DND-41 (cell line): ENCODE measurements around the gene FAM83D.

Source experiments
- ATAC-seq: fragments of 200-7000 bp; cut with Tn5 transposase; 3 replicates; pipeline ENCODE4 v1.9.1; 2021; ENCODE audit warnings: low read depth; ENCODE audit not compliant: insufficient read depth
- DNase-seq: peaks from one replicate; pipeline ENCODE4 v3.0.0-alpha.2; 2020
- H2AFZ ChIP-seq: 2 replicates; pipeline ENCODE4 v1.6.0; 2012; ENCODE audit warnings: low read depth, low read length
- H3K27ac ChIP-seq: 2 replicates; pipeline ENCODE4 v1.5.1; 2012; ENCODE audit warnings: low read length, inconsistent platforms
- H3K27me3 ChIP-seq: fragments of 200-600 bp; sonication (generic); 2 replicates; pipeline ENCODE4 v1.6.0; 2012; ENCODE audit warnings: low read length, mild to moderate bottlenecking, inconsistent platforms; ENCODE audit not compliant: insufficient read depth, poor library complexity
- H3K36me3 ChIP-seq: 2 replicates; pipeline ENCODE4 v1.5.1; 2012; ENCODE audit warnings: low read length, inconsistent platforms; ENCODE audit not compliant: insufficient read depth
- H3K4me1 ChIP-seq: 2 replicates; pipeline ENCODE4 v1.5.1; 2012; ENCODE audit warnings: mild to moderate bottlenecking, low read length; ENCODE audit not compliant: insufficient read depth
- H3K4me2 ChIP-seq: 2 replicates; pipeline ENCODE4 v1.6.0; 2012; ENCODE audit warnings: mild to moderate bottlenecking, moderate library complexity, low read length, inconsistent platforms; ENCODE audit not compliant: insufficient read depth
- H3K4me3 ChIP-seq, 2 experiments: fragments of 200-600 bp in 1 of 2; shearing (Covaris generic) in 1 of 2; 2 replicates each; pipeline ENCODE4 v1.5.1; 2012 to 2016; ENCODE audit warnings: inconsistent platforms in 2 of 2, low read length in 2 of 2, mild to moderate bottlenecking in 2 of 2, low read depth in 1 of 2, moderate library complexity in 1 of 2
- H3K79me2 ChIP-seq: 2 replicates; pipeline ENCODE4 v1.6.0; 2012; ENCODE audit warnings: low read length, inconsistent platforms; ENCODE audit not compliant: insufficient read depth
- H3K9ac ChIP-seq: 2 replicates; pipeline ENCODE4 v1.6.0; 2012; ENCODE audit warnings: low read depth, mild to moderate bottlenecking, inconsistent platforms, low read length, moderate library complexity
- H3K9me3 ChIP-seq: 2 replicates; pipeline ENCODE4 v1.5.1; 2012; ENCODE audit warnings: low read length, moderate library complexity, mild to moderate bottlenecking, inconsistent platforms; ENCODE audit not compliant: insufficient read depth, severe bottlenecking
- H4K20me1 ChIP-seq: 2 replicates; pipeline ENCODE4 v1.6.0; 2012; ENCODE audit warnings: low read length; ENCODE audit not compliant: insufficient read depth
- EZH2 ChIP-seq: IDR thresholded peaks from 3 replicates; pipeline ENCODE4 v1.6.1; 2012; ENCODE audit warnings: borderline replicate concordance, low read depth, mild to moderate bottlenecking, moderate library complexity, low read length, inconsistent platforms; ENCODE audit not compliant: severe bottlenecking
- TF ChIP-seq, protein P1 (sequence below): IDR thresholded peaks from 2 replicates; pipeline ENCODE4 v1.5.1; 2012; ENCODE audit warnings: borderline replicate concordance, low read length, moderate library complexity, mild to moderate bottlenecking; ENCODE audit not compliant: poor library complexity, severe bottlenecking; ENCODE audit errors: extremely low read depth

Gene FAM83D

DNA sequence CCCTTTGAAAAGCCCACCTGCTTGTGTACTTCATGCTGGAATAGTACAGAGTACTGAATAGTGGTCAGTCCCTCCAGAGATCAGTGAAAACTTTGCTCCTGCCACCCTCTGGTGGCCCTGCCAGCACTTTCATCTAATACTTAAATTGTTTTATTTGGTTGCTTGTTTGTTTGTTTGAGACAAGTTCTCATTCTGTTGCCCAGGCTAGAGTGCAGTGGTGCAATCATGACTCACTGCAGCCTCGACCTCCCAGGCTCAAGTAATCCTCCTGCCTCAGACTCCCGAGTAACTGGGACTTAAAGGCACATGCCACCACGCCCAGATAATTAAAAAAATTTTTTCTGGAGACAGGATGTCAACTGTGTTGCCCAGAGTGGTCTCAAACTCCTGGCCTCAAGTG, 9.1 kb downstream of the FAM83D start:
- Histone ChIP-seq H3K9me3 (no peaks in the 10 kb centered on the region), H3K27ac (no peak overlapping the region), H3K27me3 (no peaks in the 10 kb centered on the region), H3K79me2 (peaks cover 100% of the 10 kb centered on the region), H3K9ac (no peak overlapping the region), H3K36me3 (peaks cover 87% of the 10 kb centered on the region), H4K20me1 (peaks cover 78% of the 10 kb centered on the region), H3K4me3 (no peak overlapping the region), H3K4me1 (peaks cover 31% of the 10 kb centered on the region), H3K4me2 (no peak overlapping the region), H2AFZ (no peak overlapping the region)
- TF ChIP-seq EZH2 = no peak
- TF ChIP-seq, protein P1, sequence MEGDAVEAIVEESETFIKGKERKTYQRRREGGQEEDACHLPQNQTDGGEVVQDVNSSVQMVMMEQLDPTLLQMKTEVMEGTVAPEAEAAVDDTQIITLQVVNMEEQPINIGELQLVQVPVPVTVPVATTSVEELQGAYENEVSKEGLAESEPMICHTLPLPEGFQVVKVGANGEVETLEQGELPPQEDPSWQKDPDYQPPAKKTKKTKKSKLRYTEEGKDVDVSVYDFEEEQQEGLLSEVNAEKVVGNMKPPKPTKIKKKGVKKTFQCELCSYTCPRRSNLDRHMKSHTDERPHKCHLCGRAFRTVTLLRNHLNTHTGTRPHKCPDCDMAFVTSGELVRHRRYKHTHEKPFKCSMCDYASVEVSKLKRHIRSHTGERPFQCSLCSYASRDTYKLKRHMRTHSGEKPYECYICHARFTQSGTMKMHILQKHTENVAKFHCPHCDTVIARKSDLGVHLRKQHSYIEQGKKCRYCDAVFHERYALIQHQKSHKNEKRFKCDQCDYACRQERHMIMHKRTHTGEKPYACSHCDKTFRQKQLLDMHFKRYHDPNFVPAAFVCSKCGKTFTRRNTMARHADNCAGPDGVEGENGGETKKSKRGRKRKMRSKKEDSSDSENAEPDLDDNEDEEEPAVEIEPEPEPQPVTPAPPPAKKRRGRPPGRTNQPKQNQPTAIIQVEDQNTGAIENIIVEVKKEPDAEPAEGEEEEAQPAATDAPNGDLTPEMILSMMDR = no peak
- DNase-seq = no peak
- no peak for ATAC-seq

DNA sequence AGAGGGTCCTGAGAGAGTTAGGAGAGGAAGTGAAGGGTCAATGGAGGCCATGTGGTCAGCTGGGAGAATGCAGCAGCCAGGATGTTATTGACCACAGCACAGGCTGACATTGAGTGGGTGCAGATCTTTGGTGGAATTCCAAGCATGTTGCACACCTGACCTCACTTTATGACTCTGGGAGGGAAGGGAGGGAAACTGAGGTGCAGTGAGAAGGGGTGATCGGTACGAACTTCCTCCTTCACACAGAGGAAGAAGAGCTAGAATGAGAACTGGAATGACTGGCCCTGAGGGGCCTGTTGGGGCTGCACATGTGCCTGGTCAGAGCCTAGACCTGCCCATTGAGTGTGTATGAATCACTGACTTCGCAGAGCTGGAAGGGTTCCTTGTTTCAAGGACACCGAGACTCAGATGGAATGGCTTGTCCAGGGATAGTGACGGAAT, 9.8 kb downstream of the FAM83D start:
- no peak for DNase-seq
- ATAC-seq = no peak
- H3K27ac ChIP-seq = no peak overlapping the region
- peaks cover 91% of the 10 kb centered on the region for H3K36me3 ChIP-seq
- H3K4me3 ChIP-seq = no peak overlapping the region
- no peak overlapping the region for H3K4me2 ChIP-seq
- no peak overlapping the region for H2AFZ ChIP-seq
- H3K9me3 ChIP-seq = no peaks in the 10 kb centered on the region
- H3K79me2 ChIP-seq = peaks cover 100% of the 10 kb centered on the region
- no peak overlapping the region for H3K9ac ChIP-seq
- TF ChIP-seq, protein P1 = no peak
- TF ChIP-seq EZH2 = no peak
- peaks cover 27% of the 10 kb centered on the region for H3K4me1 ChIP-seq
- peaks cover 83% of the 10 kb centered on the region for H4K20me1 ChIP-seq
- no peaks in the 10 kb centered on the region for H3K27me3 ChIP-seq

DNA sequence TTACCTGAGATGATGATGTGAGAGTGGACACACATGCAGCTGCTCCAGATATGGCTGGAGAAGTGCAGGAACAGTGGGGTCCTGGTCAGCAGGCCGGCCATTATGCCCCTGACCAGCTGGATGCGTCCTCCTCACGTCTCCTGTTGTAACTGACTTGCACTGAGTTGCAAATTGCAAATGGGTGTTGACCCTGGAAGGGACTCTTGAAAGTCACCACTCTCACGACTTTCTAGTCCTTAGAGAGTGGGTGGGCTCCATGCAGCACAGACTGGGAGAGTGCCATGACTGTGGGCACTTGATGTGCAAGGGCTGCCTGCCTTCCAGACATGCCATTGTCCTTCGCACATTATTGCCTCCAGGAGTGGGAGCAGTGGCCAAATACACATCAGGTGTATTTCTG, 10.8 kb downstream of the FAM83D start:
- ATAC-seq (no peak), DNase-seq (no peak)
- peaks cover 17% of the 10 kb centered on the region for H3K4me1 ChIP-seq
- no peak for TF ChIP-seq EZH2
- TF ChIP-seq, protein P1 = no peak
- peaks cover 100% of the 10 kb centered on the region for H3K79me2 ChIP-seq
- H3K4me2 ChIP-seq = 0 out of 2 replicates have a peak overlapping the region, but pooled peaks have one; percentile 12
- no peak overlapping the region for H3K9ac ChIP-seq
- no peaks in the 10 kb centered on the region for H3K9me3 ChIP-seq
- H3K27ac ChIP-seq = no peak overlapping the region
- H3K27me3 ChIP-seq = no peaks in the 10 kb centered on the region
- no peak overlapping the region for H2AFZ ChIP-seq
- H3K4me3 ChIP-seq = no peak overlapping the region
- peaks cover 82% of the 10 kb centered on the region for H4K20me1 ChIP-seq
- H3K36me3 ChIP-seq = peaks cover 91% of the 10 kb centered on the region
